KMS-11 (cell line): Measurements from ENCODE around the gene CDK2AP2.
A peak's percentile ranks its signal among the peaks of the same experiment; 100 is the strongest.
"Not testable (repeated sequence)": the region's sequence is repeated elsewhere in the genome, so short reads cannot be mapped to it uniquely, and the experiment has no call there.

ENCODE experiments used
- H2AFZ ChIP-seq: fragments of 200-600 bp; sonication (generic); 2 replicates; pipeline ENCODE4 v1.6.1; 2016; ENCODE audit warnings: antibody characterized with exemption, mixed run types, low read depth
- H3K27ac ChIP-seq: fragments of 200-600 bp; sonication (generic); 2 replicates; pipeline ENCODE4 v1.6.1; 2016; ENCODE audit warnings: mild to moderate bottlenecking, mixed run types
- H3K27me3 ChIP-seq: fragments of 200-600 bp; sonication (generic); 2 replicates; pipeline ENCODE4 v1.6.1; 2017; ENCODE audit warnings: mild to moderate bottlenecking, low read depth, mixed run types, moderate library complexity; ENCODE audit not compliant: insufficient read depth
- H3K36me3 ChIP-seq: fragments of 200-600 bp; sonication (generic); 2 replicates; pipeline ENCODE4 v1.6.1; 2017; ENCODE audit warnings: mild to moderate bottlenecking, mixed run types; ENCODE audit not compliant: insufficient read depth
- H3K4me1 ChIP-seq: fragments of 200-600 bp; sonication (generic); 2 replicates; pipeline ENCODE4 v1.6.1; 2016; ENCODE audit warnings: mild to moderate bottlenecking, low read depth, mixed run types; ENCODE audit not compliant: poor library complexity, severe bottlenecking
- H3K4me2 ChIP-seq: fragments of 200-600 bp; sonication (generic); 2 replicates; pipeline ENCODE4 v1.7.0; 2016; ENCODE audit warnings: mild to moderate bottlenecking, mixed run types
- H3K4me3 ChIP-seq: fragments of 200-600 bp; sonication (generic); IDR thresholded peaks from 2 replicates; pipeline ENCODE4 v1.6.1; 2017; ENCODE audit warnings: low read depth, low read length, mixed read lengths; ENCODE audit not compliant: insufficient read depth
- H3K79me2 ChIP-seq: fragments of 200-600 bp; sonication (generic); 2 replicates; pipeline ENCODE4 v1.6.1; 2016; ENCODE audit warnings: low read depth, mixed run types; ENCODE audit not compliant: insufficient read depth
- H3K9ac ChIP-seq: fragments of 200-600 bp; sonication (generic); 2 replicates; pipeline ENCODE4 v1.6.1; 2016; ENCODE audit warnings: mild to moderate bottlenecking, mixed run types
- H4K20me1 ChIP-seq: fragments of 200-600 bp; sonication (generic); 2 replicates; pipeline ENCODE4 v1.6.1; 2016; ENCODE audit warnings: mild to moderate bottlenecking, mixed run types; ENCODE audit not compliant: insufficient read depth
- TF ChIP-seq, protein P1 (sequence below): fragments of 200-600 bp; sonication (generic); conservative IDR thresholded peaks from 2 replicates; pipeline ENCODE4 v1.6.1; 2017; ENCODE audit warnings: low read depth, mild to moderate bottlenecking, antibody characterized with exemption, low read length, moderate library complexity, mixed read lengths

Gene CDK2AP2

DNA sequence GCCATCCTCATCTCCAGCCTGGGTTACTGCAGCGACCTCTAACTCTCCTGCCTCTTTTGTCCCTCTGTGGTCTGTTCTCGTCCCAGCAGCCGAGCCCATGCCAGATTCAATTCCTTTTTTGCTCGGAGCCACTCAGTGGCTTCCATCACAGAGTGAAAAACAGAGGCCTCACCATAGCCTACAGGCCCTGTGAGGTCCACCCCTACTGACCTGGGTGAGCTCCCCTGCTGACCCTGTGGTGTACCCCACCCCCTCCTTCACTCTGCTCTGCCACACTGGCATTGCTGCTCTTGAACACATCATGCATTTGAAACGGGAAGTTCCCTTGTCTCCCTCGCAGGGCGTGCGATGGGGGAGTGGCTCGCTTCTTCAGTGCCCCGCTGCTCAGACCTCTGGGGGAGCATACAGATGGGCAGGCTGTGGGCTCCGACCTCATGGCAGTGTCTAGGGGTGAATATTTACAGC lies 23.1 kb downstream of the CDK2AP2 start:
- Histone ChIP-seq H3K4me2 (no peak overlapping the region), H3K79me2 (no peaks in the 10 kb centered on the region), H3K27me3 (peaks cover 2% of the 10 kb centered on the region; the same call in 1 of the 2 replicates), H3K27ac (no peak overlapping the region), H3K4me1 (peaks cover 7% of the 10 kb centered on the region), H3K9ac (no peak overlapping the region), H2AFZ (no peak overlapping the region), H3K36me3 (no peaks in the 10 kb centered on the region), H4K20me1 (no peaks in the 10 kb centered on the region), H3K4me3 (no peak overlapping the region)
- TF ChIP-seq, protein P1, sequence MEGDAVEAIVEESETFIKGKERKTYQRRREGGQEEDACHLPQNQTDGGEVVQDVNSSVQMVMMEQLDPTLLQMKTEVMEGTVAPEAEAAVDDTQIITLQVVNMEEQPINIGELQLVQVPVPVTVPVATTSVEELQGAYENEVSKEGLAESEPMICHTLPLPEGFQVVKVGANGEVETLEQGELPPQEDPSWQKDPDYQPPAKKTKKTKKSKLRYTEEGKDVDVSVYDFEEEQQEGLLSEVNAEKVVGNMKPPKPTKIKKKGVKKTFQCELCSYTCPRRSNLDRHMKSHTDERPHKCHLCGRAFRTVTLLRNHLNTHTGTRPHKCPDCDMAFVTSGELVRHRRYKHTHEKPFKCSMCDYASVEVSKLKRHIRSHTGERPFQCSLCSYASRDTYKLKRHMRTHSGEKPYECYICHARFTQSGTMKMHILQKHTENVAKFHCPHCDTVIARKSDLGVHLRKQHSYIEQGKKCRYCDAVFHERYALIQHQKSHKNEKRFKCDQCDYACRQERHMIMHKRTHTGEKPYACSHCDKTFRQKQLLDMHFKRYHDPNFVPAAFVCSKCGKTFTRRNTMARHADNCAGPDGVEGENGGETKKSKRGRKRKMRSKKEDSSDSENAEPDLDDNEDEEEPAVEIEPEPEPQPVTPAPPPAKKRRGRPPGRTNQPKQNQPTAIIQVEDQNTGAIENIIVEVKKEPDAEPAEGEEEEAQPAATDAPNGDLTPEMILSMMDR, result no peak

DNA sequence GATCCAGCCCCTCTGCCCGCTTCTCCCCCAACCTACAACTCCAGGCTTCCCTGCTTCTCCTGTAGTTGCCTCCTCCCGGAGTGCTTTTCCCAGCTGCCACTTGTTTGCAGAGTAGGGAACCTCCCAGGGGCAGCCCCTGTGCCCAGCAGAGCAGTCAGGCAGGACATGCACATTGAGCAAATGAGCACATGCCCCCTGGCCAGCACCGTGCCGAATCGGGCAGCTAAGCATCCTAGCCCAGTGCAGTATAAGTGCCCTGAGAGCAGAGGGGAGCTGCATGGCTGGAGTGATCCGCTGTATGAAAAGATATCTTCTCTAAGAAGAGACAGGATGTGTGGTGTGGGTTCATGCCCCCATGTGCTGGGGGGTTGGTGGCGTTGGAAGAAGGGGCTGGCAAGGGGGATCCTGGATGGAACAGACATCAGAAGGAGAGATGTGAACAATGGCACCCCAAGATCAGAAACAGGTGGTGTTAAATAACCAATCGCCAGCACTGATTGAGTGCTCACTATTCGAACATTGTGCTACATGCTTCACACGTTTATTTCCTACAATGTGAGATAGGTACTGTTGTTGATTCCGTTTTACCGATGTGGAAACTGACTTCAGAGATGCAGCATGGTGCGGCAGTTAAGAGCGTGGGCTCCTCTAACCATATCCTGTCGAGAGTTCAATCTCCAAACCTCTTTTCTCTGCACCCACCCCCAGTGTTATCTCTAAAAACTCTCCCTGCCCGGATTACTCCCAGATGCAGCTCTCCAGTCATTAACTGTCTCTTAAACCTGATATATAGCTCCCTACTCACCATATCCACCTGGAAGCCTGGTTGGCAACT lies 23.9 kb downstream of the CDK2AP2 start:
- H3K4me2 ChIP-seq, result peak overlapping the region; percentile 77
- H3K27ac ChIP-seq, result no peak overlapping the region
- no peak overlapping the region for H2AFZ ChIP-seq
- H4K20me1 ChIP-seq, result no peaks in the 10 kb centered on the region
- TF ChIP-seq, protein P1, result no peak
- peaks cover 10% of the 10 kb centered on the region; the same call in 1 of the 2 replicates for H3K27me3 ChIP-seq
- H3K79me2 ChIP-seq, result no peaks in the 10 kb centered on the region
- H3K4me3 ChIP-seq, result no peak overlapping the region
- H3K9ac ChIP-seq, result no peak overlapping the region
- H3K4me1 ChIP-seq, result peaks cover 7% of the 10 kb centered on the region
- H3K36me3 ChIP-seq, result no peaks in the 10 kb centered on the region

DNA sequence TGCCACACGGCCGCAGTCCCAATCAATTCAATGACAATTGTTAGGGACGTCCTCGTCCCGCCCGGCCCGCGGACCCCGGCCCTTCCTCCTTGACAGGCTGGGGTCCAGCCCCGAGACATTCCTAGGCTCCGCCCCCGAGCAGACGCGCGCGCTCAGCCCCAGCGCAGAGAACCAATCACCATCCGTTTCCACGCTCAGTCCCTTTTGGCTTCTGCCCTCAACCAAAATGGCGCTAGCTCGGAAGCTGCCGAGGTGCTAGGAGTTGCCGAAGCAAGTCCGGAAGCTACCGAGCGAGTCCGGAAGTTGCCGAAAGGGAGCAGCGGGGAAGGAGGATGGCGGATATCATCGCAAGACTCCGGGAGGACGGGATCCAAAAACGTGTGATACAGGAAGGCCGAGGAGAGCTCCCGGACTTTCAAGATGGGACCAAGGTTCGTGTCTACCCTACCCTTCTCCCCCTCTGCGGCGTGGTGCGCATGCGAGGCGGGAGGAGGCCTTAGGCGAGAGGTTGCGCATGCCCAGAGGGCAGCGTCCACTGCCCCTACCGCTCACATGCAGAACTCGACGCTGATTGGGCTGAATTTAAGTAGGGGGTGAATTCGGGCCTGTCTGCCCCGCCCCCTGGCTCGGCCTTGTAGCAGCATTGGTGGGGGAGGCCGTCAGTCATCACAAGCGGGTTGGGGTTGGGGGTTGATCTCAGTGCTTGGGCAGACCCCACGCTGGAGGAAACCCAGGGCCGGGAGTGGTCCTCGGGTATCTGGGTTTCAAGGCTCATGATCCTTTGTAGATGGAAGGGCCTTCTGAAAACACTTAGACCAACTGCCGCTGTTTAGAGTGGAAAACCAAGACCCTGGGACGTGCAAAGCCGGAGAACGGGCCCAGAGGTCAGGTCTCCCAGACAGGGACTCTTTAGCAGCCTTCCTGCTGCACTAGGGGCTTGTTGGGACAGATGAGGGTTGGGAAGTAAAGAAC lies 24.8 kb downstream of the CDK2AP2 start, which contains the start of gene AIP:
AIP (plus strand) TSS at position 200 of the 972 bp plus-strand sequence; CDS start at position 333, 133 bp downstream.
- Histone ChIP-seq H3K79me2 (no peaks in the 10 kb centered on the region), H3K4me3 (no peak within 1 kb of the TSS), H3K36me3 (no peaks in the 10 kb centered on the region), H3K9ac (peak within 1 kb of the TSS; percentile 51; the same call in 1 of the 2 replicates), H3K27me3 (peaks cover 19% of the 10 kb centered on the region; the same call in 1 of the 2 replicates), H2AFZ (peak within 1 kb of the TSS; percentile 88), H3K4me2 (peak within 1 kb of the TSS; percentile 77), H3K27ac (peak within 1 kb of the TSS; percentile 37; the same call in 1 of the 2 replicates), H3K4me1 (peaks cover 7% of the 10 kb centered on the region), H4K20me1 (no peaks in the 10 kb centered on the region)
- TF ChIP-seq, protein P1, result 0 out of 2 replicates have a peak, but pooled peaks have one; percentile 31

DNA sequence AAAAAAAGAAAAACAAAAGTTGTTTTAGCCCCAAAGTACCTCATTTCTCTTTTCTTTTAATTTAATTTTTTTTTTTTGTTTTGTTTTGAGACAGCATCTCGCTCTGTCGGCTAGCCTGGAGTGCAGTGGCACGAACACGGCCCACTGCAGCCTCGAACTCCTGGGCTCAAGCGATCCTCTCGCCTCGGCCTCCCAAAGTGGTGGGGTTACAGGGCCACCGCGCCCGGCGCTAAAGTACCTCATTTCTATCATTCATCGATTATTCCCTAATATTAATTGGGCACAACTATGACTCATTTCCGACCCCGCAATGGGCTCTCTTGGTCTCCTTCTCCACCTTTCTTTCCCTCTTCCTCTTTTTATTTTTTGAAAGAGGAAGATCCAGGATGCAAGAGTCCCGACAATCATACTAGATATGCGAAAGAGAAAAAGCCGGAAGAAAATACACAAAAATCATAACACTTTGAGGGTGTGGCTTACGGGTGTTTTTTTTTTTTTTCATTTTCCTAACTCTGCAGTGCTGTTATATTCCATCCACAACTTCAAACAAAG lies 25.6 kb downstream of the CDK2AP2 start:
- Histone ChIP-seq H2AFZ (peak overlapping the region; percentile 88), H3K4me1 (peaks cover 7% of the 10 kb centered on the region), H3K4me2 (peak overlapping the region; percentile 77), H3K9ac (peak overlapping the region; percentile 51; the same call in 1 of the 2 replicates), H3K27ac (no peak overlapping the region), H3K36me3 (no peaks in the 10 kb centered on the region), H4K20me1 (no peaks in the 10 kb centered on the region), H3K4me3 (no peak overlapping the region), H3K79me2 (no peaks in the 10 kb centered on the region), H3K27me3 (peaks cover 20% of the 10 kb centered on the region; the same call in 1 of the 2 replicates)
- TF ChIP-seq, protein P1, result no peak

DNA sequence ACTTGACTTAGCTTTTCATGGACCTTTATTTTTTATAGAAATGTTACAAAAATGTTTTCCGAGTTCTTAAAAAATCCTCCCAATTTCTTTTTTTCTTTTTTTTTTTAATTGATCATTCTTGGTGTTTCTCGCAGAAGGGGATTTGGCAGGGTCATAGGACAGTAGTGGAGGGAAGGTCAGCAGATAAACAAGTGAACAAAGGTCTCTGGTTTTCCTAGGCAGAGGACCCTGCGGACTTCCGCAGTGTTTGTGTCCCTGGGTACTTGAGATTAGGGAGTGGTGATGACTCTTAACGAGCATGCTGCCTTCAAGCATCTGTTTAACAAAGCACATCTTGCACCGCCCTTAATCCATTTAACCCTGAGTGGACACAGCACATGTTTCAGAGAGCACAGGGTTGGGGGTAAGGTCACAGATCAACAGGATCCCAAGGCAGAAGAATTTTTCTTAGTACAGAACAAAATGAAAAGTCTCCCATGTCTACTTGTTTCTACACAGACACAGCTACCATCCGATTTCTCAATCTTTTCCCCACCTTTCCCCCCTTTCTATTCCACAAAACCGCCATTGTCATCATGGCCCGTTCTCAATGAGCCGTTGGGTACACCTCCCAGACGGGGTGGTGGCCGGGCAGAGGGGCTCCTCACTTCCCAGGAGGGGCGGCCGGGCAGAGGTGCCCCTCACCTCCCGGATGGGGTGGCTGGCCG lies 30.5 kb downstream of the CDK2AP2 start:
- H3K9ac ChIP-seq, H3K4me1 ChIP-seq, H3K27ac ChIP-seq, H3K36me3 ChIP-seq, H2AFZ ChIP-seq, H3K4me2 ChIP-seq, H3K4me3 ChIP-seq, H4K20me1 ChIP-seq, H3K79me2 ChIP-seq: not testable (repeated sequence)
- peaks cover 28% of the 10 kb centered on the region; the same call in 1 of the 2 replicates for H3K27me3 ChIP-seq

DNA sequence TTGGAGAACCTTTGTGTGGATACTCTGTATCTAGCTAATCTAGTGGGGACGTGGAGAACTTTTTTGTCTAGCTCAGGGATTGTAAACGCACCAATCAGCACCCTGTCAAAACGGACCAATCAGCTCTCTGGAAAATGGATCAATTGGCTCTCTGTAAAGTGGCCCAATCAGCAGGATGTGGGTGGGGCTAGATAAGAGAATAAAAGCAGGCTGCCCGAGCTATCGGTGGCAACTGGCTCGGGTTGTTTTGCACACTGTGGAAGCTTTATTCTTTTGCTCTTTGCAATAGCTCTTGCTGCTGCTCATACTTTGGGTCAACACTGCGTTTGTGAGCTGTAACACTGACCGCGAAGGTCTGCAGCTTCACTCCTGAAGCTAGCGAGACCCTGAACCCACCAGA lies 31.3 kb downstream of the CDK2AP2 start:
- H2AFZ ChIP-seq, H3K27ac ChIP-seq, H3K4me2 ChIP-seq, H4K20me1 ChIP-seq, H3K4me1 ChIP-seq, H3K4me3 ChIP-seq, H3K9ac ChIP-seq, H3K79me2 ChIP-seq, H3K36me3 ChIP-seq: not testable (repeated sequence)
- peaks cover 28% of the 10 kb centered on the region; the same call in 1 of the 2 replicates for H3K27me3 ChIP-seq
